Measurements from ENCODE around the gene ACSF2. TPM values are rescaled to one million over a fixed set of nuclear protein-coding genes. Genes with fewer than 3 reads are reported as not detected.
"Not testable (repeated sequence)": the region's sequence is repeated elsewhere in the genome, so short reads cannot be mapped to it uniquely, and the experiment has no call there.

Gene ACSF2
- total RNA-seq, 2 experiments from 2014 or later, result 34.6 to 49.4 TPM

DNA sequence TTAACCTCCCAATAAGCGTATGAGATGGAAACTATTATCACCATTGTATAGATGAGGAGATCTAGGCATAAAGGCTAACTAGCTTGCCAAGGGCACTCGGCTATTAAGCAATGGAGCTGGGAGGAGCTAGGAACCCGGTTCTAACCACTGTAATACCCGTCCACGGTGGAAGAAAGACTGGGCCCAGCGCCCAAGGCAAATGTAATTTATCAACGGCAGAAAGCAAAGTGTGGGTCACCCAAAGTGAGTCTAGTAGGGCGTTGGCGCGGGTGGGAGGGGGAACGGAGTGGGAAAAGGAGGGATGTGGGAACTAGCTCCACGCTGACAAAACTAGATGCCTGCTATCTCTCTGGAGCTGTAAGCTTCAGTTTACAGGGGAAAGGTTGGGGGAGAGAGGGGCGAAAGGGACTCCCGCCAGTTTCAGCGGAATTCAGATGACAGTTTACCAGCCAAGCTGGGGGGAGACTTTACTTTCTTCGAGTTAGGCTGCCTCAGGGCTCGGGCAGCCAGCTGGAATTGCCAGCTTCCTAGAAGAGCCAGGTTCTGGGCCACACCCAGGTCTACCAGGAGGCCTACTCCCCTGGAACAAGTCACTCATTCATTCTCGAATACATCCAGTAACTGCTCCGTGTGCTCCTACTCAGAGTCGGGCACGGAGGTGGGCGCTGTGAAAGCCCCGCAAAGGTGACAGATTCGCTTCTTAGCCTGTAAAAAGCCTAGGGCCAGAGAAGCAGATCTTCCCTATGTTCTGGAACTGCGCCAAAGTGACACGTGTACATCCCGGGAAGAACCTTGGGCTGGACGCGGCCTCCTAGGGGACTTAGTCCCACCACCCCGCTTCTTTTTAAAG lies 29.5 kb upstream of the ACSF2 start:
- DNase-seq, result peak; percentile 44
- peaks cover 32% of the 10 kb centered on the region for H3K36me3 Mint-ChIP-seq
- H3K4me3 Mint-ChIP-seq, result peak overlapping the region; percentile 90
- H3K27ac Mint-ChIP-seq, result peak overlapping the region; percentile 89
- peak; percentile 13 for ATAC-seq
- H3K27me3 Mint-ChIP-seq, result no peaks in the 10 kb centered on the region
- no peaks in the 10 kb centered on the region for H3K9me3 Mint-ChIP-seq (ENCODE audit: low read depth)
- peaks cover 33% of the 10 kb centered on the region for H3K4me1 Mint-ChIP-seq
- CTCF ChIA-PET, result interaction anchor here (0.6 to 4.9 kb wide), 46 partner anchors 8 to 323 kb away, joined by 3 to 55 read pairs (median 4); partner anchors contain the start of genes ACSF2, CACNA1G, COL1A1 and EME1

DNA sequence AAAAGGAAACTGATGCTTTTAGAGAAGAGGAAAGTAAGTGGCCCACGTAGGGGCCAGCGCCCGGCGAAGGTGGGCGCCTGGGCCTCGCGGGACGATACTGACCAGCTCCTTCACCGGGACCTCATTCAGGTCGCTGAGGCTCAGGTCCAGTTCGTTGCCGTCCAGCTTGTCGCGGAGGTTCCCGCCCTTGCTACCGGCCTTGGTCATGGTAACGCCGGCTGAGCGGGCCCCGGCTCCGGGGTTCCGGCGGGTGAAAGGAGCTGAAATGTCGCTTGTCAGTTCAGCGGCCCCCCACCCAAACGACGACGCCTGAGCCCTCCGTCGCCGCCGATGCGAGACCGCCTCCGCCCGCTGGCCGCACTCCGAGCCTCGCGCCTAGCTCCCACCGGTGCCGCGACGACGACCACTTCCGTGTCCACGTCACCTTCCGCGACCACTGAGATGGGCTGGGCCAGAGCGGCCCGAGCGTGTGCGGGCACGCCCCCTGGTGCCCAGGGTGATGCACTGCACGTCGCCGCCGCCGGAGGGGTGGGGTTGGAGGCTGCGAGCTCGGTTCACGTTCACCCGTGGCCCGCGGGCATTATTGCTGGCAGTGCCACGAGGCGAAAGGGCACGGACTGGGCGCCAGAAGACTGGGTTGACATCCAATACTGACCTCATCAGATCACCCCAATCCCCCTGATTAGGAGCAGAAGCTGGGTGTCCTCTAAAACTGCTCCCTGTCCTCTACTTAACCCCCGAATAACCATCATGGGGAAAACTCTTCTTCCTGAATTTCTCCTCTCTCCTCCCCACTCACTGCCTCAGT lies 28.7 kb upstream of the ACSF2 start, which contains the start of gene LRRC59:
Gene LRRC59, minus strand, starts transcription at position 413 of the 808 bp plus-strand sequence. Its CDS starts 206 bp downstream, at position 207.
- CTCF ChIA-PET, result interaction anchor here (0.6 to 4.9 kb wide), 51 partner anchors 9 to 322 kb away, joined by 3 to 55 read pairs (median 4); partner anchors contain the start of genes ACSF2, CACNA1G, COL1A1 and EME1
- Mint-ChIP-seq H3K9me3 (ENCODE audit: low read depth) (no peaks in the 10 kb centered on the region), H3K4me3 (peak within 1 kb of the TSS; percentile 90), H3K4me1 (peaks cover 33% of the 10 kb centered on the region), H3K36me3 (peaks cover 28% of the 10 kb centered on the region), H3K27me3 (no peaks in the 10 kb centered on the region), H3K27ac (peak within 1 kb of the TSS; percentile 89)
- peak; percentile 97 for ATAC-seq
- peak; percentile 95 for DNase-seq

DNA sequence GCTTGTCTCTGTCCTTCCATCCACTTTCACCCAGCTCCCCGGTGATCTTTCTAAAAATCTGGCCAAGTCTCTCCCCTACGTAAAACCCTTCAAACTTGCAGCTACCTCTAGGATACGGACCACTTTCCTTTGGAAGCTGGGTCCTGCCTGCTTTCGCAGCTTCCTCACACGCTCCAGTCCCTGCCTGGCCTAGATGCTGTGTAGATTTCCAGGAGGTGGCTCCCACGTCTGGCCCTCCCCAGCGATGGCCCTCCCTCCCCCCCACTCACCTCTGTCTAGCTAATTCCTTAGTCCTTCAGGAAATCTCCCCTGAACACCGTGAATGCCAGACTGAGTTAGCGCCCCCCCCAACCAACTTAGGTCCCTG lies 28.1 kb upstream of the ACSF2 start:
- Mint-ChIP-seq H3K27ac (peak overlapping the region; percentile 89), H3K4me3 (peak overlapping the region; percentile 90), H3K27me3 (peaks cover 3% of the 10 kb centered on the region), H3K4me1 (peaks cover 33% of the 10 kb centered on the region), H3K36me3 (peaks cover 22% of the 10 kb centered on the region), H3K9me3 (ENCODE audit: low read depth) (no peaks in the 10 kb centered on the region)
- ATAC-seq (no peak), DNase-seq (no peak)
- CTCF ChIA-PET, result interaction anchor here (0.8 to 4.9 kb wide), 40 partner anchors 9 to 297 kb away, joined by 3 to 55 read pairs (median 4); partner anchors contain the start of genes ACSF2, CACNA1G, COL1A1 and EME1

DNA sequence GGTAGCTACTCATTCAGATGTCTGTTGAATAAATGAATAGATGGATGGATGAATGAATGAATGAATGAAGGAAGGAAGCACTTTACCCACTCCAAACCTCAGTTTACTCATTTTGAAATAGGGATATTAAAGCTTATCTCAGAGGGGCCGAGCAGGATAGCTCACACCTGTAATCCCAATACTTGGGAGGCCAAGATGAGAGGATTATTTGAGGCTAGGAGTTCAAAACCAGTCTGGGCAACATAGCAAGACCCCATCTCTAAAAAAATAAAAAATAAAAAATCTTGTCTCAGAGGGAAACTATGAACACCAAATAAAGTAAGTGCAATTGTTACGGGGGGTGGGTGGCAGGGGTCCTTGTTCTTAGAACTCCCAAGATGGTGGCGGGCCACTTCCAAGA lies 27.3 kb upstream of the ACSF2 start:
- peaks cover 28% of the 10 kb centered on the region for H3K4me1 Mint-ChIP-seq
- H3K4me3 Mint-ChIP-seq; DNase-seq; H3K9me3 Mint-ChIP-seq (ENCODE audit: low read depth); H3K27ac Mint-ChIP-seq; ATAC-seq; H3K27me3 Mint-ChIP-seq: not testable (repeated sequence)
- peaks cover 15% of the 10 kb centered on the region for H3K36me3 Mint-ChIP-seq
- CTCF ChIA-PET, result interaction anchor here (1.2 to 4.9 kb wide), 9 partner anchors 8 to 102 kb away, joined by 4 to 55 read pairs (median 11); partner anchors contain the start of genes EME1 and MRPL27

DNA sequence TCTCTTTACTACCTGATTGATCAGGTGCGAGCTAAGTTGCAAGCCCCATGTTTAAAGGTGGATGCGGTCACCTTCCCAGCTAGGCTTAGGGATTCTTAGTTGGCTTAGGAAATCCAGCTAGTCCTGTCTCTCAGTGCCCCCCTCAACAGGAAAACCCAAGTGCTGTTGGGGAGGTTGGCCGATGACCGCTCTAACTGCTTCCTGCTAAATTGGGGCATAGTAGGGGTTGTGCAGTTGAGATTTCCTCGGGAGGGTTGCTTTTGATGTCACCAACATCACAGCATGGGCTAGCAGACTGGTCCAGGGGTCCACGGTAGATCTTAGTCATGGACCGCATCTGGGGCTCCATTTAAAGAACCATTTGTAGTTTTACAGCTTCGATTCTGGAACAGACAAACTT lies 26.4 kb upstream of the ACSF2 start:
- H3K36me3 Mint-ChIP-seq; H3K9me3 Mint-ChIP-seq (ENCODE audit: low read depth); H3K27me3 Mint-ChIP-seq; ATAC-seq; H3K4me3 Mint-ChIP-seq; H3K27ac Mint-ChIP-seq; DNase-seq: not testable (repeated sequence)
- CTCF ChIA-PET, result interaction anchor here (3.9 to 4.9 kb wide), 2 partner anchors 22 to 37 kb away, joined by 46 to 55 read pairs; no protein-coding TSS in a partner anchor
- peaks cover 22% of the 10 kb centered on the region for H3K4me1 Mint-ChIP-seq

DNA sequence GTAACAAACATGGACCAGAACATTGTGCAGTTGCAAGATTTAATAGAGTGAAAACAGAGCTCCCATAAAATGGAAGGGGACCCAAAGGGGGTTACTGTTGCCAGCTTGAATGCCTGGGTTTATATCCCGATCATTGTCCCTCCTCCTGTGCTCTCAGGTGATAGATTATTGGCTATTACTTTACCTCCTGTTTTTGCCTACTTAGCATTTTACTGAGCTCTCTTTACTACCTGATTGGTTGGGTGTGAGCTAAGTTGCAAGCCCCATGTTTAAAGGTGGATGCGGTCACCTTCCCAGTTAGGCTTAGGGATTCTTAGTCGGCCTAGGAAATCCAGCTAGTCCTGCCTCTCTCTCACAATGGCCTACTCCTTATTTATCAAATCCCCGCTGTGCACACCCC lies 20.7 kb upstream of the ACSF2 start:
- CTCF ChIA-PET, result interaction anchor here (0.8 to 5.4 kb wide), 2 partner anchors 8 to 299 kb away, joined by 3 to 28 read pairs; partner anchors contain the start of gene LRRC59
- H3K4me1 Mint-ChIP-seq; H3K4me3 Mint-ChIP-seq; H3K27ac Mint-ChIP-seq; DNase-seq; H3K36me3 Mint-ChIP-seq; H3K9me3 Mint-ChIP-seq (ENCODE audit: low read depth); ATAC-seq: not testable (repeated sequence)
- peaks cover 27% of the 10 kb centered on the region for H3K27me3 Mint-ChIP-seq

DNA sequence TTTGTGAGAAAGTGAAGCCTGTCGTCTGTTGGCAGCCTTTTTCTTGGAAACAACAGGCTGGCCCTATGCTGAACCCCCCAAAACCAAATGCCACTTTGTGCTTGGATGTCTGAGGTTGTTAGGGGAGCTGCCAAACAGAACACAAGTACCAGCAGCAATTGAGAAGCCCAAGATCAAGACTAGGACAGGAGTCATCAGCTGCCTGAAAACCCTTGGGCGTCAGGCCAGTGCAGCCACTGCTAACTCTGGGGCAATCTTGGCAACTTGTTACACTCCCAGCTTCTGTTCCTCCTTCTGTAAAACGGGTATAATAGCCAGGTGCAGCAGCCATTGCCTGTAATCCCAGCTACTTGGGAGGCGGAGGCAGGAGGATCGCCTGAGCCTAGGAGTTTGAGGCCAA lies 19.4 kb upstream of the ACSF2 start:
- Mint-ChIP-seq H3K9me3 (ENCODE audit: low read depth) (no peaks in the 10 kb centered on the region), H3K4me1 (no peaks in the 10 kb centered on the region), H3K4me3 (no peak overlapping the region), H3K27me3 (peaks cover 28% of the 10 kb centered on the region), H3K27ac (no peak overlapping the region), H3K36me3 (no peaks in the 10 kb centered on the region)
- ATAC-seq (no peak), DNase-seq (no peak)
- CTCF ChIA-PET, result interaction anchor here (1.1 to 5.4 kb wide), 2 partner anchors 9 to 206 kb away, joined by 3 to 28 read pairs; partner anchors contain the start of gene LRRC59

DNA sequence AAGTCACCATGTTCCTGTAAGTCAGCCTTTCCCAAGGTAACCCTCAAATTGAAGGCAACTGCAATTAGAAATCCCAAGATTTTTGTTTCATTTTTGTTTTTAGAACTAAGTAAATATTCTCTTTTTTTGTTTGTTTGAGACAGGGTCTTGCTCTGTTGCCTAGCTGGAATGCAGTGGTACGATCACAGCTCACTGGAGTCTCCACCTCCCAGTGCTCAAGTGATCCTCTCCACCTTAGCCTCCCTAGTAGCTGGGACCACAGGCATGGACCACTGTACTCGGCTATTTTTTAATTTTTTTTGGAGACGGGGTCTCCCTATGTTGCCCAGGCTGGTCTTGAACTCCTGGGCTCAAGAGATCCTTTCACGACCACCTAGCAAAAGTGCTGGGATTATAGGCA lies 18.1 kb upstream of the ACSF2 start:
- Mint-ChIP-seq H3K27me3 (peaks cover 30% of the 10 kb centered on the region), H3K9me3 (ENCODE audit: low read depth) (no peaks in the 10 kb centered on the region), H3K36me3 (no peaks in the 10 kb centered on the region), H3K4me3 (no peak overlapping the region), H3K4me1 (no peaks in the 10 kb centered on the region), H3K27ac (no peak overlapping the region)
- no peak for ATAC-seq
- no peak for DNase-seq
- CTCF ChIA-PET, result interaction anchor here (5.4 kb wide), 1 partner anchor 11 kb away, joined by 28 read pairs; the partner anchor contains the start of gene LRRC59

DNA sequence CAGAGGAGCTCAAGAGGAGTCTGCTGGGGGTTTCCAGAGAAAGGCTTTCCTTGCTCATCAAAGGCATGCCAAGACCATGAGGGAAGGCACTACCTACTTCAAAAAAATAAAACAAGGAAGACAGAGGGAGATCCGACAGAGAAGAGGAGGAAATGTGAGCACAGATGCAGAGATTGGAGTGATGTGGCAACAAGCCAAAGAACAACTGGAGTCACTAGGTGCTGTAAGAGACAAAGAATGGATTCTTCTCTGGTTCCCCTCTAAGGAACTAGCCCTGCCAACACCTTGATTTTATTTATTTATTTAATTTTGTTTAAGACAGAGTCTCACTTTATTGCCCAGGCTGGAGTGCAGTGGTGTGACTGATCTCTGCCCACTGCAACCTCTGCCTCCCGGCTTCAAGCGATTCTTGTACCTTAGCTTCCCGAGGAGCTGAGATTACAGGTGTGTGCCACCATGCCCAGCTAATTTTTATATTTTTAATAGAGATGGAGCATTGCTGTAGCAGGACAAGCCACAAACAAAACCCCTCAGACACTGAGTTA lies 13.8 kb upstream of the ACSF2 start:
- Mint-ChIP-seq H3K27me3 (peaks cover 17% of the 10 kb centered on the region), H3K4me3 (no peak overlapping the region), H3K4me1 (no peaks in the 10 kb centered on the region), H3K9me3 (ENCODE audit: low read depth) (no peaks in the 10 kb centered on the region), H3K36me3 (no peaks in the 10 kb centered on the region), H3K27ac (no peak overlapping the region)
- CTCF ChIA-PET, result interaction anchor here (0.6 to 1.4 kb wide), 3 partner anchors 14 to 23 kb away, joined by 3 to 4 read pairs (median 4); partner anchors contain the start of gene LRRC59
- no peak for ATAC-seq
- DNase-seq, result no peak

DNA sequence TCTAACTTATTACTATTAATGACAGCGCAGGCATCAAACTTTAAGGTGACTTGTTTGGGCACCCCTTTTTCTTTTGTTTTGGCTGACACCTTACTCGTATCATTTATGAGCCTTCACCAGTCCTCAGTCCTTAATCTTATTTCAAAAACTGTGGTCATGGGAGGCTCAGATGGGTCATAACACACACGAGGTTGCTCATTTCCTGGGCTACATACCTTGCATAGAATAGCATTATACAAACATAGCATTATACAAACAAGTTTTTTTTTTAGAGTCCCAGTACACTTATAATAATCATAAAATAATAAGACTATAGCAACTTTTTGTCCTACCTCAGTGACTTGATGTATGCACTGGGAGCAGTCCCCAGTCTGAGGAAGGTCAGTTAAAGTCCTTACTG lies 11.2 kb upstream of the ACSF2 start:
- DNase-seq, result no peak
- no peak overlapping the region for H3K27ac Mint-ChIP-seq
- H3K4me1 Mint-ChIP-seq, result no peaks in the 10 kb centered on the region
- peaks cover 19% of the 10 kb centered on the region for H3K27me3 Mint-ChIP-seq
- H3K9me3 Mint-ChIP-seq (ENCODE audit: low read depth), result no peaks in the 10 kb centered on the region
- peaks cover 5% of the 10 kb centered on the region for H3K36me3 Mint-ChIP-seq
- CTCF ChIA-PET, result interaction anchor here (1.2 kb wide), 1 partner anchor 18 kb away, joined by 3 read pairs; the partner anchor contains the start of gene LRRC59
- H3K4me3 Mint-ChIP-seq, result no peak overlapping the region
- ATAC-seq, result no peak

DNA sequence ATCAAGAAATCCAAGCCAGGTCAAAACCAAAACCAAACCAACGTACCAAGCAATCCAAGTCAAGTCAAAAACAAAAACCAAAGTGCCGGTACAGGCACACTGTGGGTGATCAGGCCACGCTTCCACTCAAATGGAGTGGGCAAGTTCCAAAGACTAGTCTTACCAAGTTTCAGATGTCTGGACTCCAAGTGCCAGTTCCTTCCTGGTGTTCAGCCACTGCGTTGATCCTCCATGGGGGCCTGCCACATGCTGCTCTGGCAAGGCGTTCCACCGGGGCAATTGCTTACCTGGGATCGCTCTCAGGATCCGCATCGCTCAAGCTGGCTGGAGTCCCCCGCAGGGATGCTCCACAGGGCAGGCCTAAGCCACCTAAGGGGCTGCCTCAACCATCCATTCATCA lies 6.4 kb upstream of the ACSF2 start:
- H3K4me1 Mint-ChIP-seq, result peaks cover 15% of the 10 kb centered on the region
- H3K4me3 Mint-ChIP-seq, CTCF ChIA-PET: not testable (repeated sequence)

DNA sequence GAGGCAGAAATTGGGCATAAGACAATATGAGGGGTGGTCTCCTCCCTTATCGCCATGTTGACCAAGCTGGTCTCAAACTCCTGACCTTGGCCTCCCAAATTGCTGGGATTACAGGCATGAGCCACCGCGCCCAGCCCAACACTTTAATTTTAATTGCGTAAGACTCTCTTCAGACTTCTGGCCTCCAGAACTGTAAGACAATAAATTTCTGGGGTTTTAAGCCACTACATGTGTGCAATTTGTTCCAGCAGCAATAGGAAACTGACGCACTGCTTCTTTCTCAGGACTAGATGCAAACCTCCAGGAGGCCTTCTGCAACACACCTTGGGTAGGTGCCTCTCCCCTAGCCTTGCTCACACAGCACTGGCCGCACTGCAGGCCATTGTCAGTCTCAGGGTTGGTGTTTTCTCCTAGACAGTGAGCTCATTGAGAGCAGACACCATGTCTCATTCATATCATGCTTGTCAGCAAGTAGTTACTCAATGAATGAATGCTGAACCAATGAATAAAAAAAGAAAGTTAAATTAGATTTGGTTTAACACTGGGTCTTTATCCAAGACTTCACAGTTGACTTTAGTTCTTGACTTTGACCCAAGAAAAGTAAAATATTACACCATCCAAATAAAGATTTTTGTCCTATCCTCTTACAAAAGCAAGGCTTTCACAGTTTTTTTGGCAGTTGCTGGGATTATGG lies 5.5 kb upstream of the ACSF2 start:
- Mint-ChIP-seq H3K27ac (peak overlapping the region; percentile 93), H3K27me3 (peaks cover 9% of the 10 kb centered on the region), H3K36me3 (peaks cover 5% of the 10 kb centered on the region), H3K9me3 (ENCODE audit: low read depth) (no peaks in the 10 kb centered on the region), H3K4me1 (peaks cover 23% of the 10 kb centered on the region), H3K4me3 (peak overlapping the region; percentile 69)
- CTCF ChIA-PET, result interaction anchor here (1.0 to 3.5 kb wide), 3 partner anchors 11 to 59 kb away, joined by 3 to 55 read pairs (median 9); partner anchors contain the start of gene LRRC59
- ATAC-seq (no peak), DNase-seq (no peak)

More for the DNA sequence above, 6.4 kb upstream of the ACSF2 start:
- H3K9me3 Mint-ChIP-seq (ENCODE audit: low read depth); H3K27me3 Mint-ChIP-seq; ATAC-seq; H3K27ac Mint-ChIP-seq; H3K36me3 Mint-ChIP-seq; DNase-seq: not testable (repeated sequence)

Measured in activated CD8-positive, alpha-beta memory T cell treated with anti-CD3 and anti-CD28 coated beads, Interleukin-2, amount 10 ng/mL, durations not matched to agents 7 days and 5 days (primary cell).